WERI-Rb-1 (cell line): Measurements from ENCODE around the gene SLC46A1.

Experiments
- DNase-seq: peaks from one replicate; pipeline ENCODE4 v3.0.0-alpha.2; 2020
- H3K27ac ChIP-seq: fragments of 250-450 bp; sonication (Bioruptor Pico); 2 replicates; pipeline ENCODE4 v1.5.1; 2020; ENCODE audit warnings: mild to moderate bottlenecking, moderate library complexity
- H3K27me3 ChIP-seq: fragments of 250-450 bp; sonication (Bioruptor Pico); 2 replicates; pipeline ENCODE4 v1.5.1; 2021; ENCODE audit warnings: mild to moderate bottlenecking, low read depth, moderate library complexity; ENCODE audit not compliant: insufficient read depth, severe bottlenecking
- H3K36me3 ChIP-seq: fragments of 250-450 bp; sonication (Bioruptor Pico); 2 replicates; pipeline ENCODE4 v1.5.1; 2020; ENCODE audit warnings: mild to moderate bottlenecking, moderate library complexity
- H3K4me3 ChIP-seq: 2 replicates; pipeline ENCODE4 v1.5.1; 2011; ENCODE audit warnings: low read depth, mild to moderate bottlenecking, control low read depth, low read length
- H3K9me3 ChIP-seq: fragments of 250-450 bp; sonication (Bioruptor Pico); 2 replicates; pipeline ENCODE4 v1.5.1; 2021; ENCODE audit warnings: mild to moderate bottlenecking, moderate library complexity; ENCODE audit not compliant: severe bottlenecking
- TF ChIP-seq, protein P1 (sequence below): IDR thresholded peaks from 2 replicates; pipeline ENCODE4 v1.5.1; 2011; ENCODE audit warnings: low read depth, mild to moderate bottlenecking, control low read depth, inconsistent platforms, low read length

SLC46A1 gene

DNA sequence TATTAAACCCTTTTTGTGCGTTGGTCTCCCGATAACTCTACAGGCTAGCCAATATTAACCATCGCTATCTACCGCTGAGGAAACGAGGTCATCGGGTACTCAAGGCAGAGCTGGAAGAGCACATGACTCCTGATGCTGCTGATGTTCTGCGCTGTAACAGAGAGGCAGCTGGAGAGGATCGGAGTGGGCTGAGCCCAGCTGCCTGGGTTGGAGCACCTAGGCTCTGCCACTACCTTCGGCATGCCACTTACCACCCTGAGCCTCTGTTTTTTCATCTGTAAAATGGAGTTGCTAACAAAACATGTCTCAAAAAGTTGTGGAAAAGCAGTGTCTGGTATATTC, 432 bp upstream of the SLC46A1 start:
- H3K9me3 ChIP-seq = no peaks in the 10 kb centered on the region
- peak overlapping the region; percentile 73 for H3K4me3 ChIP-seq
- TF ChIP-seq, protein P1, sequence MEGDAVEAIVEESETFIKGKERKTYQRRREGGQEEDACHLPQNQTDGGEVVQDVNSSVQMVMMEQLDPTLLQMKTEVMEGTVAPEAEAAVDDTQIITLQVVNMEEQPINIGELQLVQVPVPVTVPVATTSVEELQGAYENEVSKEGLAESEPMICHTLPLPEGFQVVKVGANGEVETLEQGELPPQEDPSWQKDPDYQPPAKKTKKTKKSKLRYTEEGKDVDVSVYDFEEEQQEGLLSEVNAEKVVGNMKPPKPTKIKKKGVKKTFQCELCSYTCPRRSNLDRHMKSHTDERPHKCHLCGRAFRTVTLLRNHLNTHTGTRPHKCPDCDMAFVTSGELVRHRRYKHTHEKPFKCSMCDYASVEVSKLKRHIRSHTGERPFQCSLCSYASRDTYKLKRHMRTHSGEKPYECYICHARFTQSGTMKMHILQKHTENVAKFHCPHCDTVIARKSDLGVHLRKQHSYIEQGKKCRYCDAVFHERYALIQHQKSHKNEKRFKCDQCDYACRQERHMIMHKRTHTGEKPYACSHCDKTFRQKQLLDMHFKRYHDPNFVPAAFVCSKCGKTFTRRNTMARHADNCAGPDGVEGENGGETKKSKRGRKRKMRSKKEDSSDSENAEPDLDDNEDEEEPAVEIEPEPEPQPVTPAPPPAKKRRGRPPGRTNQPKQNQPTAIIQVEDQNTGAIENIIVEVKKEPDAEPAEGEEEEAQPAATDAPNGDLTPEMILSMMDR = no peak
- no peaks in the 10 kb centered on the region for H3K27me3 ChIP-seq
- peak overlapping the region; percentile 82 for H3K27ac ChIP-seq
- no peak for DNase-seq
- peaks cover 37% of the 10 kb centered on the region for H3K36me3 ChIP-seq

DNA sequence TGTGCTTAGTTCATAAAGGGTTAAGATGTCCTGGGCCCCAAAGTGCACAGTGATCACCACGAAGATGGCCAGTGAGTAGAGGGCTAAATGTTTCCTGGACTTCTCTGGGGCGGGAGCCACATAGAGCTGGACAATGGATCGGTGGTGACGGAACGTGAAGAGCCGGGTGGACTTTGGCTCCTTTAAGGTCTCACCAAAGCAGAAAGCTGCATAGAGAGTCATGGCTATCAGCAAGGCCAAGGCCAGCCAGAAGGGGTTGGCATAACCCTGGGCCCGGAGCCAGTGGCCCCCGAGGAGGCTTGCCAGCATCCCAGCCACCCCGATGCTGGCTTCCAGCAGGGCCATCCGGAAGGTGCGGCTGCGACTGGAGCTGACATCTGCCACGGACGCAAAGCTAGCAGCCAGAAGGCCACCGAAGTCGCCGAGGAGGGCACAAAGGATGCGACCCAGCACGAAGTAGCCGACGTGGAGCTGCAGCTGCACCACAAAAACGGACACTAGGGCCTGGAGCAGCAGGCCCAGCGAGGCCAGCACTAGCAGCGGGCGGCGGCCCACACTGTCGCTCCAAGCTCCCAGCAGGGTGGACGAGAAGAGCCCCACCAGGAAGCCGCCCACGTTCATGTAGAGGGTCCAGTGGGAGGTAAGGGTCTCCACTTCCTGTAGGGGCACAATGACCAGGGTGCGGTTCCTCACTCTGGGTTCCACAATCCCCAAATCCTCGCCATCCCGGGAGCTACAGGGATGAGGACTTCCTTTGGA, 1.0 kb downstream of the SLC46A1 start:
- TF ChIP-seq, protein P1 = no peak
- Histone ChIP-seq H3K36me3 (peaks cover 51% of the 10 kb centered on the region), H3K27ac (peak overlapping the region; percentile 82), H3K4me3 (peak overlapping the region; percentile 73), H3K27me3 (no peaks in the 10 kb centered on the region), H3K9me3 (no peaks in the 10 kb centered on the region)
- no peak for DNase-seq

DNA sequence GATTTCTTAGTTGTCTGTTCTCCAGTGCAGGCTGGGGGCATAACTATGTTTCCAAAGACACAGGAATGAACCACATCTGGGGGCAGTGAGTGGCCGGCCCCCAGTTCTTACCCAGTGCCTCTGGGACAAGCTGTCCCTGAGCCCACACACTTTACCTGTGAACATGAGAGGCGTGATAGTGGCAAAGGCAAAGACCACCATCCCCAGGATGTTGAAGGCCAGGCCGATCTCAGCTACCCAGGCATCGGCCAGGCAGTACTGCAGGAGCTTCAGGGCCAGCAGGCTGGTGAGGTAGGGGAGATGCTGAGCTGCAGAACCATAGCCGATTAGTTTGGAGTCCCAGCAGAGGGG, 1.6 kb downstream of the SLC46A1 start:
- Histone ChIP-seq H3K27ac (no peak overlapping the region), H3K4me3 (no peak overlapping the region), H3K27me3 (no peaks in the 10 kb centered on the region), H3K36me3 (peaks cover 57% of the 10 kb centered on the region), H3K9me3 (no peaks in the 10 kb centered on the region)
- no peak for DNase-seq
- TF ChIP-seq, protein P1 = no peak

DNA sequence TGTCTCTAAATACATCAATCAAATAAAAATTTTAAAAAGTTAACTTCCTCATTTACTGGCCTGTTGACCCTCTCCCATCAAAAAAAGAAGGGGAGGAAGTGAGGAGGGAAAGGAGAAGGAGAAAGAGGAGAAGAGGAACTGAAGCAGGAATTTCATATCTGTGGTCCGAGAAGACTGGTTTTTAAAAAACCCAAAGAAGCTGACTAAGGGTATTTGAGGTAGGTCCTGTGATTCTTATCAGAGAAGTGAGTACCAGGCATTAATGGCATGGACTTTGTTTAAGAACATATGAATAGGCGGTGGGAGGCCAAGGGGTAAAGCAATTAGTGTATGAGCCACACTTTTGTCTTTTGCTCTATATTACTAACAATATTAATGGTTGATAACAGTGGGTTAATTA, 2.0 kb downstream of the SLC46A1 start:
- Histone ChIP-seq H3K9me3 (no peaks in the 10 kb centered on the region), H3K36me3 (peaks cover 61% of the 10 kb centered on the region), H3K4me3 (no peak overlapping the region), H3K27me3 (no peaks in the 10 kb centered on the region), H3K27ac (no peak overlapping the region)
- TF ChIP-seq, protein P1 = no peak
- DNase-seq = no peak

DNA sequence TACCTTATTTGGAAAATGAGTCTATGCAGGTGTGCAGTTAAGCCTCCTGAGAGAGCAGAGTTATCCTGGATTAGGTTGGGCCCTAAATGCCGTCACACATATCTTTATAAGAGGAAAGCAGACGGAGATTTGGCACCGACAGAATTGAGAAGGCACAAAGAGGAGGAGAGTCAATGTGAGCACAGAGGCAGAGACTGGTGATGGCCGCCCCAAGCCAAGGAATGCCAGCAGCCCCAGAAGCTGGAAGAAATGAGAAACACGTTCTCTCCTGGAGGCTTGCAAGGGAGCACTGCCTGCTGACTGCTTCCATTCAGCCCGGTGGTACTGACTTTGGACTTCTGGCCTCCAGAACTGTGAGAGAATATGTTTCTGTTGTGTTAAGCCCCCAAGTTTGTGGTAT, 3.2 kb downstream of the SLC46A1 start:
- peaks cover 71% of the 10 kb centered on the region for H3K36me3 ChIP-seq

More for the DNA sequence above, 3.2 kb downstream of the SLC46A1 start:
- TF ChIP-seq, protein P1 = no peak
- Histone ChIP-seq H3K27ac (no peak overlapping the region; the same call in 1 of the 2 replicates), H3K9me3 (no peaks in the 10 kb centered on the region), H3K4me3 (no peak overlapping the region), H3K27me3 (no peaks in the 10 kb centered on the region)
- no peak for DNase-seq
